SU-DHL-6 (cell line): ENCODE results near the gene SPEF2.

Experiments used
- CTCF ChIP-seq: fragments of 200-600 bp; sonication (generic); IDR thresholded peaks from one replicate; pipeline ENCODE4 v1.5.1; 2017; ENCODE audit warnings: antibody characterized with exemption, mild to moderate bottlenecking, low read length, moderate library complexity; ENCODE audit not compliant: insufficient read depth, poor library complexity, severe bottlenecking
- EZH2phosphoT487 ChIP-seq: fragments of 200-600 bp; sonication (generic), shearing (Covaris generic); conservative IDR thresholded peaks from 2 replicates; pipeline ENCODE4 v1.6.1; 2018; ENCODE audit warnings: mild to moderate bottlenecking, antibody characterized with exemption, low read length, moderate library complexity, mixed read lengths

GRCh38 chr5:35828082-35828598 is 210.5 kb downstream of the SPEF2 start:
- no peak for TF ChIP-seq CTCF
- no peak for TF ChIP-seq EZH2phosphoT487
